Stimulated activated CD4-positive, alpha-beta T cell treated with anti-CD3 and anti-CD28 coated beads, TNF-alpha, amount 100 ng/mL, for 48 hours (primary cell): ENCODE measurements around the gene KBTBD12.

ENCODE experiments used
- DNase-seq, 3 donors: peaks; one replicate each; pipeline ENCODE4 v3.0.0-alpha.2; 2020; ENCODE audit warnings: low read depth in 3 of 3

KBTBD12 gene

DNA sequence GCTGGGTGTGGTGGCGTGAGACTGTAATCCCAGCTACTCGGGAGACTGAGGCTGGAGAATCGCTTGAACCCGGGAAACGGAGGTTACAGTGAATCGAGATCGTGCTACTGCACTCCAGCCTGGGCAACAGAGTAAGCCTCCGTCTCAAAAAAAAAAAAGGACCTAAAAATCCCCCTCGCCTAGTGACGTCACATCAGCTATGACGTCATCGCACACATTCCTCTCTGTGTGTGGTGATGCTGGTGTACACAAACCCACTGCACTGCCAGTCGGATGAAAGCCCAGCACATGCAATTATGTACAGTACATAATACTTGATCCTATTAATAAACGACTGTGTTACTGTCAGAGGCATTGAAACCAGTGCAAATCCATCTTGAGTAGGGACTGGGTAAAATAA is 97.0 kb downstream of the KBTBD12 start:
- no peak for DNase-seq

- DNase-seq: no peak
These were observed 99.5 kb downstream of the KBTBD12 start for GRCh38 chr3:128014548-128014947.

DNA sequence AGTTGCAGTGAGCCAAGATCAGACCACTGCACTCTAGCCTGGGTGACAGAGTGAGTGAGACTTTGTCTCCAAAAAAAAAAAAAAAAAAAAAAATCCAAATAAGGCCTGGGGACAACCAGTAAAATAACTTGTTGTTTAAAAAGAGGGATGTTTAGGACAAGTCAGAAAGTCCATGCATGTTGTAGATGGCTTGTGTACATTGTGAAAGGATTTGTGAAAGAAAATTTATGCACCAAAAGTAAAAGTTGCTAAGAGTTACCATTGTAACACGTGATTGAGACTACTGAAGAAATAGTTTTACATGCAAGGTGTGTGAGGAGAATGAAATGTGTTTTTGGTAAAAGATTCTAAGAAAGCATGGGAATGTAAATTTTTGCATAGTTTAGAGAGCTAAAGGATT is 101.5 kb downstream of the KBTBD12 start:
- no peak for DNase-seq

- no peak for DNase-seq
These were observed 106.8 kb downstream of the KBTBD12 start for GRCh38 chr3:128021768-128022372.

DNA sequence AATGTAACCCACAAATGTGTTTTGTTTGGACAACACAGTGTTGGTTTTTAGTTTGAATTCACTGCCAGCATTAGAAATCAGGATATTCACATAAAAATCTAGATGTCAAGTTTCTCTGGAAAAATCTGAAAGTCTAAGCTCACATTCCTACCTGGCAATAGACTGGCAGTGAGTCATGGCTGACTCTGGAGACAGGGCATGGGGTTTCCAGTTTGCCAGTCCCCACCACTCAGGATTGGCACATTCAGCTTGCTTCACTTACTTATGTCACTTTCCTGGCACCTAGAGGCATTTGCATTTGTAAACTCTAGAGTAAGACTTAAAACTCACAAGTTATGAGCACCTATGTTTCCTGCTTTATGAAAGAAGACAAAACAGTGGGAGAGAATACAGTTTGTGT is 118.1 kb downstream of the KBTBD12 start:
- DNase-seq: no peak

GRCh38 chr3:128036119-128036518 is 121.1 kb downstream of the KBTBD12 start:
- no peak for DNase-seq
